ENCODE results near the gene RPRD2.
"Not testable (repeated sequence)": the region's sequence is repeated elsewhere in the genome, so short reads cannot be mapped to it uniquely, and the experiment has no call there.

RPRD2 gene
- total RNA-seq = 43.7 to 76.4 (median 71.3) reads per million in 4 experiments

DNA sequence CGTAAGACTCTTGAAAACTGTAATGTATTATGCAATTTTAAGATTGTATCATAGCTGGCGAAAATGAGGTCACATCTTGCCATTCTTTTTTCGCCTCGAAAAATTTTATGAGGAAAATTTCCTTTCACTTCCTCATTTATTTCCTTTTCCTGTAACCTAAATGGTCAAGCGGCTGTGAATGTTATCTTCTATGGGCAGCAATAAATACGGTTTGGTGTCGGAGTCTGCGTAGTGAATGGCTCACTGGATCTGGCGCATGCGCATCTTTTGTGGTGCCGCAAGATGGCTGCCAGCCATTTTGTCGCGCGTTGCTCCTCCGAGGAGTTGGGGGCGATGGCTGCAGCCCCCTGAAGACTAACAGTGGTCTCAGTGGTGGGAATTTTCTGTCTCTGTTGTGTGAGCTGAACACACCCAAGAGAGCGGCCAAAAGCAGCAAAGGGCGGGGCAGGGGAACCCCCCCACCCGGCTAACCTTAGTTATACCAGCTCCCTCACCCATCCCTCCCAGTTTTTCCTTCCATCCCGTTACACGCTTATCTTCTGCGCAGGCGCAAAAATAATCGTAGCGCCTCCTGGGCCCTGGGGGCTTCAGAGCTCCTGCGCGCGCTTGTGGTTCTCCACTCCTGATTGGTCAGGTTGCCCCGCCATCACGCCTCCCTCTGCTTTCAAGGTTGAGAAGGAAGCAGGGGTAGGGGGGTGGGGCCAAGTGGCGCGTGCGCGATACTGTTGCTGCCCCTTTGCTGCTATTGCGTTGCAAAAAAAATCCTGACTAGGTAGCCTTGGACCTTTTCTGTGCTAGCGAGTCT lies at the start of gene RPRD2:
TSS of gene RPRD2 (plus strand) at position 722 of the 805 bp plus-strand sequence. CDS start 568 bp downstream, outside the sequence.
- DNase-seq = peak; percentile 98

- not testable (repeated sequence) for DNase-seq
Observed at GRCh38 chr1:150314691-150315090, 49.3 kb upstream of the RPRD2 start.

- DNase-seq = no peak
Observed at GRCh38 chr1:150320667-150320978, 43.3 kb upstream of the RPRD2 start.

DNA sequence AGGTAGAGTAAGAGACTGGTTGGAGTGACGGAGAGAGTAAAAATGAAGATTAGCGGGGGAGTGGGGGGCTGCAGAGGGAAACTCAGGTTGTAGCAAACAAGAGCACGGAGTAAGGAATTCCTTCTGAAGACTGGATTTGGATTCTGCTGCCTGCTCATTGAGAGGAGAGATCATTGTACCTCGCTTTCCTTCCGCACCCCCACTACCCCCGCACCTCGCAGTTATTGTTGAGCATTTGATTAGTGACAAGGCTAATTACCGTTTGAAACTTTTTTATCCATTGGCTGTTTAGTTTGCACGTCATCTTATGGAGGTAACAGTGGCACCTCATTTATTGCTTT lies 42.2 kb upstream of the RPRD2 start:
- no peak for DNase-seq

GRCh38 chr1:150322310-150322709 lies 41.6 kb upstream of the RPRD2 start:
- DNase-seq = no peak

- DNase-seq = no peak
Observed at GRCh38 chr1:150332651-150333290, 31.2 kb upstream of the RPRD2 start.

DNA sequence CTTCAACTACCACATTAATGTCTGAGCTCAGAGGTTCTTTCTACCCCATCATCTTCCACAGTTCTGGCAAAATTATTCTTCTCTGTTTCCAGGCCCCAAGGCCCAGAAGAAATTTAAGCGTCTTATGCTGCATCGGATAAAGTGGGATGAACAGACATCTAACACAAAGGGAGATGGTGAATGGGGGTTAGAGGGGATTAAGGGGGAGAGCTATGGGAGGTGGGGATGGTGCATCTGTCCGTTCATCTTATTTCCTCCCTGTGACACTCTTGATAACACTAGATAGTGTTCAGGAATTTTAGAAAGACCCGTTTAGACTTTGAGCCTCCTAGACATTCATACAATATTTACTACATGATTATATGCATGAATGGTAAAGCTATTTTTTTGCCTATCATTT lies 17.6 kb upstream of the RPRD2 start:
- DNase-seq = no peak

GRCh38 chr1:150352866-150353265 lies 11.1 kb upstream of the RPRD2 start:
- DNase-seq = no peak

GRCh38 chr1:150362721-150363425 lies 1.1 kb upstream of the RPRD2 start:
- DNase-seq = no peak

GRCh38 chr1:150364231-150365003 lies 470 bp downstream of the RPRD2 start:
- DNase-seq = peak; percentile 71

GRCh38 chr1:150365941-150366340 lies 2.0 kb downstream of the RPRD2 start:
- no peak for DNase-seq

- no peak for DNase-seq
Observed at GRCh38 chr1:150366416-150367296, 2.7 kb downstream of the RPRD2 start.

DNA sequence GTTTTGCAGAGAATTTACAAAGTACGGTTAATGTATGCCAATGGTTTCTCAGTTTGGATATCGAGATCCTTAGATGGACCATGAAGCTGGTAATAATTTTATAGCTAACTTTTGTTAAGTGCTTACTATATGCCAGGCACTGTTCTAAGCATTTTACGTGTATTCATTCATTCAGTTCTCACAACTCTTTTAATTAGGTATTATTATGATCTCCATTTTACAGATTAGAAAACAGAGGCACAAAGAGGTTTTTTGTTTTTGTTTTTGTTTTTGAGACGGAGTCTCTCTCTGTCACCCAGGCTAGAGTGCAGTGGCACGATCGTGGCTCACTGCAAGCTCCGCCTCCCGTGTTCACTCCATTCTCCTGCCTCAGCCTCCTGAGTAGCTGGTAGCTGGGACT lies 7.2 kb downstream of the RPRD2 start:
- no peak for DNase-seq

DNA sequence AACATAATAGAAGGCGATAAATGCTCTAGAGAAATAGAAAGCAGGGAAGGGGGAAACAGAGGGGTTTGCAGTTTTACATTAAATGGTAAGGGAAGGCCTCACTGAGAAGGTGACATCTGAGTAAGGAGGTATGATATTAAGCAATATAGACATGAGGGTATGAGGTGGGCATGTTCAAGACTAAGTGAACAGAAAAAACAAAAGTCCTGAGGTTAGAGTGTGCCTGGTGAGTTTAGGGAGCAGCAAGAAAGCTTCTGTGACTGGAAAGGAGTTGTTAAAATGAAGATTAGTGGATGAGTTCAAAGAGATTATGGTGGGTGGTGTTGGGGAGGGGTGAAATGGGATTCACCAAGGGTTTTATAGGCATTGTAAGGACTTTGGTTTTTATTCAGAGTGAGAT lies 8.6 kb downstream of the RPRD2 start:
- no peak for DNase-seq

DNA sequence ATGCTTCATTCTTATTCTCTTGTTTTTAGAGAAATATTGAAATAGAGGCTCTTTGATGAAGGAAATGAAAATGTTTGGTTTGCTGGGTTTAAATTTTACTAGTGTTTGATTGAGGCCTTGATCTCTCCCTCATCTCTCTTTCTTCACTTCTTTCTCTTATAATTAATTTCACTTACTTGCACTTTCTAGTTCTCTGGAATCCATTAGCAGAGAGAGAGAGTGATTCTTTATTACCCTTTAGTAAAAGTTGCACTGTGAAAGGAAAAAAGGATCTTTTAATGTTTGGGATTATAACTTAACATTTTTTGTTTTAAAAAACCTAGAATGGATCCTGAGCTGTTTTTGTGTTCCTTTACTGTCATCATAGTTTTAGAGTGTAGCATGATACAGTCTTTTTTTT lies 12.2 kb downstream of the RPRD2 start:
- no peak for DNase-seq

DNA sequence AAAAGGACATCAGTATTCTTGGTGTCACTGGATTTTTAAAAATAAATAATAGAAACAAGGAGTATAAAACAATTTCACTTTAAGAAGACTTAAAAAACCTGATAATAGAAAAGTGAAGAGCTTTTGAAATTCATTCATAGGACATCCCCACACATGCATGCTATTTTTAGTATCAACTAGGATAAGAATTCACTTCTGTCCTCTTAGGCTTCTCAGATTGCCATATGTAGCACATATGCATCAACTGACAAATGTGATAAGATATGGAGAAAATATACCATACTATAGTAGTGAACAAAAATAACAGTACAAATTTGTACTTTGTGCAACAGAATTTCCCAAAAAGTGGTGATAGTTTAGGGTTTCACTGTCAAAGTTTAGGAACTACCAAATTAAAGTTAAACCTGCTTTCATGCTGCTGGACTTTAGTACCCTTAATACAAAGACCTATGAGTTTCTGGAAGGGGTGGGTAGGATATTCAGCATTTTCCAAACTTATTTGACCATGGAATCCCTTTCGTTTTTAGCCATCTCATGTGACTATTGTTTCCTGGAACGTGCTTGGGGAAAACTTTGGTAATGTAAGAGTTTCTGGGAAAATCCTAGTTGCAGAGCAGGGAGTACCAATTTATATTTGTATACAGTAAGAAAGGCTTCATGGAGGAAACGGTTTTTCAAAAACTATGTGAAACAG lies 19.8 kb downstream of the RPRD2 start:
- no peak for DNase-seq

DNA sequence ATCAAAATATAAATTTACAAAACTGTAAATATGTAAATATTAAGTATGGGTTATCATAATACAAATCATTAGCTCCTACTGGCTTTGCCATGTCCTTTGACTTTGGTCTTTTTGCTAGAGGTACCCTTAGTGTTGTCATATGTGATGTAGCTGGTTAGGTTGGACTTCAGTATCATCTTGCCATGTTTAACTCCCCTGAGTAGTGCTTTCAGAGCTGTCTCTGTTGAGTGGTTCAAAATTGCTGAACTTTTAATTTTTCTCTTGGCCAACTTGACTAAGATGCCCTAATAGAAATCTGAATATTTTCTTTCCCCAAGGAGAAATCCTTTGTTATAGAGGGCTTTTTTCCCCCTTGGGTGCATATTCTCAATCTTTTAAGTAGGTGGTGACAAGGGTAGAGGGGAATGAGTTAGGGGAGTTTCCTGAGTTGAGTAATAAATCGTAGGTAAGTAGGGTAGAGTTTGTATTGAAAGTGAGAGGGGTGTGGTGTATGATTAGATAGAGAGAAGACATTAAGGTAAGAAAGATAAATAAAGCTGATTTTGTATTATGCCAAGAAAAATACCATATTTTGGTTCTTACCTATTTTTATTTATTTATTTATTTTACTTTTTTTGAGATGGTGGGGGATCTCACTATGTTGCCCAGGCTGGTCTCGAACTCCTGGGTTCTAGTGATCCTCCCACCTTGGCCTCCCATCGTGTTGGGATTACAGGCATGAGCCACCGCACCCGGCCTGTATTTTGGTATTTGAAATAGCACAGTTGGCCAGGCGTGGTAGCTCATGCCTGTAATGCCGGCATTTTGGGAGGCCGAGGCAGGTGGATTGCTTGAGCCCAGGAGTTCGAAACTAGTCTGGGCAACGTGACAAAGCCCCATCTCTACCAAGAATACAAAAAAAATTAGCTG lies 21.8 kb downstream of the RPRD2 start:
- no peak for DNase-seq

DNA sequence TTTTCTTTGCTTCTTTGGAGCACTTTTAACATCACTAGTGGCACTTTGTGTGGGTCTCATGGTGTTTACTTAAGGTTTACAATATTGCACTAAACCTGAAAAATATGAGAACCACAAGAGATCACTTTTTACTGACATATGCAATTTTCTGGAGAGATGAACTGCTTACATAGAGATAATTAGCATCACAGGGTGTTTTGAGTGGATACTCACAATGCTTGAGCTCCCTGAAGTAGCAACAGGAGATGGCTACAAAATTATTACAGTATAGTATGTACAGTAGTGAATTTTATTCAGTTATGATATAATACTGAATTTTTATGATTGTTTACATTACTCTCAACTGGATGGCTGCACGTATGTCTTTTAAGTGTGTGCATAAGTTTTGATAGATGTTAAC lies 22.6 kb downstream of the RPRD2 start:
- DNase-seq = no peak

DNA sequence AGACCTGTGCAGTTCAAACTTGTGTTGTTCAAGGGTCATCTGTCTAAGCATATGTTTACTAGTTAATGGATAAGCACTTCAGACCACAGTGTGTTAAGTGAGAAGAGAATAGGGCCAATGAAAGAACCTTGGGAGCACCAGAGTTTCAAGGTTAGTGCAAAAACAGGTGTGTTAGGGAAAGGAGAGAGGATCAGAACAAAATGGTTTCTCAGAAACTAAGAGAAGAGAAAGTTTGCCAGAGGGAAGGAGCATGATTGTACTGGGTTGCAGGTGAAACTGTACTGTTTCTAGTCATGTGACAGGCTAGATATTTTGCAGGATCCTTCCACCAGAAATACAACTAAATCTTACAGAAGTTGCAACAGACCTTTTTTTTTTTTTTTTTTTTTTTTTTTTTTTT lies 23.3 kb downstream of the RPRD2 start:
- DNase-seq = no peak

DNA sequence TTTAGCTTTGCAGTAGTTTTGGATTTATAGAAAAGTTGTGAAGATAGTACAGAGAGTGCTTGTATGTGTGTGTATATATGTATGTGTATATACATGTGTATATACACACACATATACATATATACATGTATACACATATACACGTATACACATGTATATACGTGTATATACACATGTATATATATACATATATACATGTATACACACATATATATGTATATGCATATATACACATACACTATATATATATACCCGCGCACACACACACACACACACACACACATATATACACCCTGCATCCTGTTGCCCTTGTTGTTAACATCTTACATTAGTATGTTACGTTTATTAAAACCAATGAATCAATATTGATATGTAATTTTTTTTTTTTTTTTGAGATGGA lies 24.3 kb downstream of the RPRD2 start:
- DNase-seq = no peak

All from effector CD8-positive, alpha-beta T cell (primary cell).